HG02759 (cell line): ENCODE measurements around the gene SFMBT1.
A peak's percentile ranks its signal among the peaks of the same experiment; 100 is the strongest.

Experiments used
- ATAC-seq: cut with Tn5 transposase; IDR thresholded peaks from one replicate; pipeline ENCODE4 v1.9.1; 2021; ENCODE audit warnings: mild to moderate bottlenecking, moderate library complexity; ENCODE audit not compliant: unreplicated experiment

SFMBT1 gene

GRCh38 chr3:52925405-52926313 lies 120.2 kb downstream of the SFMBT1 start:
- no peak for ATAC-seq

- no peak for ATAC-seq
Measured at GRCh38 chr3:52923963-52924362, 121.9 kb downstream of the SFMBT1 start.

- no peak for ATAC-seq
Measured at GRCh38 chr3:52920841-52921240, 125.0 kb downstream of the SFMBT1 start.

- no peak for ATAC-seq
Measured at GRCh38 chr3:52917044-52917443, 128.8 kb downstream of the SFMBT1 start.

GRCh38 chr3:52915294-52915693 lies 130.6 kb downstream of the SFMBT1 start:
- no peak for ATAC-seq

- ATAC-seq: no peak
Measured at GRCh38 chr3:52912885-52913731, 132.8 kb downstream of the SFMBT1 start.

GRCh38 chr3:52910823-52911222 lies 135.1 kb downstream of the SFMBT1 start:
- ATAC-seq: no peak

- ATAC-seq: no peak
Measured at GRCh38 chr3:52907497-52907896, 138.4 kb downstream of the SFMBT1 start.

GRCh38 chr3:52904552-52904951 lies 141.3 kb downstream of the SFMBT1 start:
- no peak for ATAC-seq

- no peak for ATAC-seq
Measured at GRCh38 chr3:52904000-52904399, 141.9 kb downstream of the SFMBT1 start.

- ATAC-seq: peak; percentile 94
Measured at GRCh38 chr3:52897130-52898122, 148.4 kb downstream of the SFMBT1 start, which contains the start of gene STIMATE. STIMATE (minus strand) TSS chr3:52897548; CDS start chr3:52897450, 98 bp downstream.

- no peak for ATAC-seq
Measured at GRCh38 chr3:52896613-52897012, 149.3 kb downstream of the SFMBT1 start.

GRCh38 chr3:52896151-52896550 lies 149.7 kb downstream of the SFMBT1 start:
- no peak for ATAC-seq

GRCh38 chr3:52895418-52895817 lies 150.5 kb downstream of the SFMBT1 start:
- no peak for ATAC-seq

GRCh38 chr3:52894756-52895155 lies 151.1 kb downstream of the SFMBT1 start:
- no peak for ATAC-seq

- no peak for ATAC-seq
Measured at GRCh38 chr3:52893723-52894122, 152.2 kb downstream of the SFMBT1 start.

- no peak for ATAC-seq
Measured at GRCh38 chr3:52892625-52893311, 153.1 kb downstream of the SFMBT1 start.

- ATAC-seq: no peak
Measured at GRCh38 chr3:52892290-52892624, 153.6 kb downstream of the SFMBT1 start.

GRCh38 chr3:52891615-52892081 lies 154.2 kb downstream of the SFMBT1 start:
- ATAC-seq: peak; percentile 33

- peak; percentile 26 for ATAC-seq
Measured at GRCh38 chr3:52891164-52891563, 154.7 kb downstream of the SFMBT1 start.
